Stimulated activated CD4-positive, alpha-beta T cell treated with anti-CD3 and anti-CD28 coated beads, Interleukin-1b, Interleukin-23, amount 100 ng/mL, for 24 hours (primary cell): ENCODE measurements around the gene ARHGAP22.
"Not testable (repeated sequence)": the region's sequence is repeated elsewhere in the genome, so short reads cannot be mapped to it uniquely, and the experiment has no call there.

Experiments used
- DNase-seq, 4 experiments: peaks; one replicate each; pipeline ENCODE4 v3.0.0-alpha.2; 2020; ENCODE audit warnings: low read depth in 4 of 4, low spot score in 1 of 4

The ARHGAP22 gene

GRCh38 chr10:48604991-48605508 lies at the start of gene ARHGAP22:
Gene ARHGAP22 (minus strand): TSS chr10:48605073. CDS start chr10:48604796, 277 bp downstream.
- DNase-seq: peak in 2 of 4 experiments; percentile 4 to 9

GRCh38 chr10:48653944-48654698 lies 49.2 kb upstream of the ARHGAP22 start:
- no peak for DNase-seq

- no peak for DNase-seq
Measured at GRCh38 chr10:48653347-48653746, 48.5 kb upstream of the ARHGAP22 start.

GRCh38 chr10:48652344-48652743 lies 47.5 kb upstream of the ARHGAP22 start:
- DNase-seq: no peak

GRCh38 chr10:48651839-48652238 lies 47.0 kb upstream of the ARHGAP22 start:
- no peak for DNase-seq

- no peak for DNase-seq
Measured at GRCh38 chr10:48651293-48651692, 46.4 kb upstream of the ARHGAP22 start.

GRCh38 chr10:48649349-48649944 lies 44.6 kb upstream of the ARHGAP22 start:
- no peak for DNase-seq

- DNase-seq: no peak
Measured at GRCh38 chr10:48648172-48648942, 43.5 kb upstream of the ARHGAP22 start.

GRCh38 chr10:48647073-48647472 lies 42.2 kb upstream of the ARHGAP22 start:
- DNase-seq: not testable (repeated sequence)

GRCh38 chr10:48645600-48645999 lies 40.7 kb upstream of the ARHGAP22 start:
- DNase-seq: no peak

- DNase-seq: not testable (repeated sequence)
Measured at GRCh38 chr10:48641099-48641690, 36.3 kb upstream of the ARHGAP22 start.

GRCh38 chr10:48640326-48640725 lies 35.5 kb upstream of the ARHGAP22 start:
- DNase-seq: no peak

- DNase-seq: no peak
Measured at GRCh38 chr10:48639632-48640031, 34.8 kb upstream of the ARHGAP22 start.

- no peak for DNase-seq
Measured at GRCh38 chr10:48638739-48639527, 34.1 kb upstream of the ARHGAP22 start.

GRCh38 chr10:48638158-48638557 lies 33.3 kb upstream of the ARHGAP22 start:
- no peak for DNase-seq

GRCh38 chr10:48636901-48637300 lies 32.0 kb upstream of the ARHGAP22 start:
- no peak for DNase-seq

GRCh38 chr10:48636231-48636630 lies 31.4 kb upstream of the ARHGAP22 start:
- DNase-seq: no peak

GRCh38 chr10:48634984-48635557 lies 30.2 kb upstream of the ARHGAP22 start:
- DNase-seq: no peak

- DNase-seq: no peak
Measured at GRCh38 chr10:48634198-48634983, 29.5 kb upstream of the ARHGAP22 start.
